Endothelial cell of hepatic sinusoid (primary cell): Measurements from ENCODE around the gene RARB.

Experiments
- in situ Hi-C: cut with HindIII; loops from 2 replicates; pipeline ENCODE4 v1.10.0; 2017; ENCODE audit warnings: low sequenced_read_pairs

RARB gene

DNA sequence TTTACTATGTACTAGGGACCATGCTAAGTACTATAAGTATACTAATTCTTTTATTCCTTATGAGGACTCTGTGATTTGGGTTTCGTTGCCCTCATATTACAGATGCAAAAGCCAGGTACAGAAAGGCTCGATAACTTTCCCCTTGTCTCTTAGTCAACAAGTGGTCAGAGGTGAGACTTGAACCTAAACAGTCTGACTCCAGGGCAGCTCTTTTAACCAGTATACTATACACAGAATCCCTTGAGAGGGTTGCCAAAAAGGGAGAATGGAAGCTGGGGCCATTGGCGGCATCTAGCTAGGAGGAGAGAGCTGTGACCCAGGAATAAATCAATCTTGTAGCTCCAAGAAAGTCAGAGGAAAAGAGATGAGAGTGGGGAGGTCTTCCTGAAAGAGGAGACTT, 144.3 kb downstream of the RARB start:
- in situ Hi-C loops, result no loop called here

DNA sequence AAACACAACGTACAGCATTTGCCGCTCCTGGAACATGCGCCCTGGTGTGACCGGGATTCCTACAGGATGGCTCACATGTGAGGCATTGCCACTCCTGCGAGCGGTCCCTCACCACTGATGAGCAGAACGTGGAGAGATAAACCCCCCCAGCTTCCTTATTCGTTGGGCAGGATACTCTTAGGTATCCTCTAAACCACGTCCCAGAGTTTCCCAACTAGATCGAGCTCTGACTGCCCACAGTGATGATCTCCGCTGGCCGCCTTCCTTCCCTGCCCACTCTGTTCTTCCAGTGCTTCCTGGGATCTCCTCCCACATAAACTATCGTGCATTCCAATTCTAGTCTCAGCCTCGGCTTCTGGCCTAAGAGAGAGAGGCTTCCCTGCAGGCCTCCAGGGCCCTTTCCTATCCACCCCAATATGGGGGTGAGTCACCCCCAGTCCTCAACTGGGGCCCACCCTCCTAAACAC, 144.9 kb downstream of the RARB start:
- in situ Hi-C loops, result no loop called here

DNA sequence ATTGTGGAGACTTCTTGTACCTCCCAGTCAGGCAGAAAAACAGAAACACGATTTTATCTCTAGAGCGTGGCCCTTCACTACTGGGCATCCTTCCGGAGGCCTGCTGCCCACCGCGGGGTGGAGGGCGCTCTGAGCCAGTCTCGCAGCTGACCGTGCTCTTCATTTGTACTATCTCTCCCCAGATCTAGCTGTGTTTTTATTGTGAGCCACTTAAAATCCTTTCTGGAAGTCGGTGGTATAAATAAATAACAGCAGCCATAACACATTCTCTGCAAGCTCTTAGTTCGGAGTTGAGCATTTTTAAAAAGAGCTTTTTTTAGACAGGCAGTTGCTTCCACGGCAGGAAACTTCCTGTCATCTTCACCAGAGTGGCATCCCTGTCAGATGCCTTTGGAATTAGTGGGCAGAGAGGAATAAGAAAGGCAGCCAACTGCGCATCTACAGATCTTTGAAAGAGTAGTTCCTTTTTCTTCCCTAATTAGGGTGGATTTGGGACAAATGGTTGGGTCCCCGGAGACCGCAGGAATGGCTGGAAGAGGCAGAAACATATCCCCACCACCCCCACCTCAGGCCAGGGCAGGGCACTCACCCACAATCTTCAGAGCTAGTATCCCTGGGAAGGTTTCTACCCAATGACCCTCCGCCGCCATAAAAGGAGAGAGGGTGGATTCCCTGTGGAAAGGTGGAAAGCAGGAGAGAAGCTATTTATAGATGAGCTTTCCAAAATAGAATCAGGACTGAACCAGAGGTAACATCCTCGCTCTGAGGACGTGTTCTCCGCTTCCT, 145.5 kb downstream of the RARB start:
- in situ Hi-C loops, result no loop called here

DNA sequence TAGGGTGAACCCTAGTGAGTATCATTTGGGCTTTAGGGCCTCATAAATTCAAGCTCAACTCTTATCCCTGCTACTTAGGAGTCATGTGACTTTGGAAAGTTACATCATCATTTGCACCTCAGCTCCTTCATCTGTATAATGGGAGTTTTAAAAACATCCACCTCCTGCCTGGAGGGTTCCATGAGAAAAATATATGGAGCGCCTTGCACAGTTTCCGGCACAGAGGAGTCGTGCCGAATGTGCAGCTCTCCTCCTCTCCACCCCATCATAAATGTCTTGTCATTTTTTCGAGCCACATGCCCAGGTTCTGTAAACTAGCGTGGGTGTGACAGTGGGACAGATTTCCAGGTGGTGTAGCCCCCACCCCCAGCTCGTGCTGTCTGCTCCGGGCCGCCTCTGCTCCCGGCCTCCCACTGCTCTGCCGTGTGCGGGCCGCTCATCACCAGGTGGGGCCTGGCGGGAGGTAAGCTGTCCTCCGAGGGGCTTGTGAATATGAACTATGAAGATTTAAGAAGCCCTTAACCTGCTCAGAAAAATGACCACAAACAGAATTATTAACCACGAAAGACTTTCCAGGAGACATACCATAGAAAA, 146.2 kb downstream of the RARB start:
- in situ Hi-C loops, result no loop called here

GRCh38 chr3:25575001-25575400, 146.9 kb downstream of the RARB start:
- in situ Hi-C loops, result no loop called here

GRCh38 chr3:25576146-25576545, 148.1 kb downstream of the RARB start:
- in situ Hi-C loops, result no loop called here

DNA sequence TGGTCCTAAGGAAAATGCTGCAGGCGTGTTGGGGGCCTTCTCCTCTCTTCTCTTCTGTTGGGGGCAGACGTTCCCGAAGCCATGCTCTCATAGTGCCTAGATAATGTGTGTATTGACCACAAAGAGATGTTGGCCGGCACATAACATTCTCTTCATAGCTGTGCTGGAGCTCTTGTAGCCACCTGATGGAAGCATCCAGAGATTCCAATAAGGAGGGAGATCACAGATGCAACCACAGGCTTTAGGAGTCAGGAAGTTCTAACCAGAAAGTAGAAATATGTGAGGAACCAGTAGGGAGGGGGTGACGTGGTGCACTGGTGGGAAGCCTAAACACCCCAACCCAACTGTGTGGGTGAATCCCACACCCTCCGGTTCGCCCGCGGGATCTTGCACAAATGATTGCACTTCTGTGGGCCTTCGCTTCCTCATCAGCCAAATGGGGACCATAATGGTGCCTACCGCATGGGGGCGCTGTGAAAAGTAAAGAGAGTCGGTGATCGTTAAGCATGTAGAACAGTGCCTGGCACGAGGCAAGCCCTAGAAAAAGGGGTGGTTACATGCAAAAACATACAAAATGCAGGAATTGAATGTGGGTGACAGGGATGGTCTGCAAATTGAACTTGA, 148.9 kb downstream of the RARB start:
- in situ Hi-C loops, result no loop called here

GRCh38 chr3:25578059-25578458, 150.0 kb downstream of the RARB start:
- in situ Hi-C loops, result no loop called here

DNA sequence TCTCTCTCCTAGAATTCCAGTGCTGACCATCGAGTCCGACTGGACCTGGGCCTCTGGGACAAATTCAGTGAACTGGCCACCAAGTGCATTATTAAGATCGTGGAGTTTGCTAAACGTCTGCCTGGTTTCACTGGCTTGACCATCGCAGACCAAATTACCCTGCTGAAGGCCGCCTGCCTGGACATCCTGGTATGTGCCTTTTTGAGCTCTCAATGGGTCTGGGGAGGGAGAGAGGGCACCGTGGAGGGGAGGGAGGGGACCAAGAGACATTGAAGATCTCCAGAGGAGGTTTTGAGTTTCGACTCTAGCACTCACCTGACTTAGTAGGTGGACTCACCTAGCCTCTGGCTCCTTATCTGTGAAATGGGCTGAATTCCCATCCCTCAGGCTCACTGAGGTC, 152.5 kb downstream of the RARB start:
- in situ Hi-C loops, result no loop called here

DNA sequence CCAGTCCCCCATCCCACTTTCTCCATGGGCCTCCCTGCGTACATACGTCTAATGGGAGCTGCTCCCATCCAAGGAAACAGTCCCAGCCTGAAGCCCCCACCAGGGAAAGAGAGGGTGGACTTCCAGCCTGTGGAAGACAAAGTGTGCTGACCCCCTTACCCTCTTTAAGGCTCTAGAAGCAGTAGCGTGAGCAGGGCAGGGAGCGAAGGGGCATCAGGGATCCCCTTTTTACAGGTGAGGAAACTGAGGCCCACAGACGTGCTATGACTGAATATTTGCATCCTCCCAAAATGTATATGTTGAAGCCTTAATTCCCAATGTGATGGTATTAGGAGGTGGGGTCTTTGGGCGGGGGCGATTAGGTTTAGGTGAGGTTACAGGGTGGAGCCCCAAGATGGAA, 153.3 kb downstream of the RARB start:
- in situ Hi-C loops, result no loop called here

DNA sequence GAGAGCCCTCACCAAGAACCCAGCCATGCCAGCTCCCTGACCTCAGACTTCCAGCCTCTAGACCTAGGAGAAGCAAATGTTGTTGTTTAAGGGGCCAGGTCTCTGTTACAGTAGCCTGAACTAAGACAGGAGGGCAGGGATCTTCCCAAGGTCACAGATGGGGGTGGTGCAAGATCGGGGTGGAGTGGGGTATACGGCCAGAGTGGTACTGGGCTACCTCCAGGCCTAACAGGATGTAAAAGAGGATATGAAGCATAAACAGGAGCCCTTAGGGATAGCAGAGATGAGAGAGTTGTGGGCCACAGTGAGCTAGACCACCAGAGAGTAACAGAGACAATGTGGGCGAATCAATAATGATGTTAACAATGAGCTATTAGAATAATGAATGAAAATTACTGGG, 153.8 kb downstream of the RARB start:
- in situ Hi-C loops, result no loop called here

- in situ Hi-C loops, result no loop called here
Measured at GRCh38 chr3:25582242-25582641, 154.2 kb downstream of the RARB start.

DNA sequence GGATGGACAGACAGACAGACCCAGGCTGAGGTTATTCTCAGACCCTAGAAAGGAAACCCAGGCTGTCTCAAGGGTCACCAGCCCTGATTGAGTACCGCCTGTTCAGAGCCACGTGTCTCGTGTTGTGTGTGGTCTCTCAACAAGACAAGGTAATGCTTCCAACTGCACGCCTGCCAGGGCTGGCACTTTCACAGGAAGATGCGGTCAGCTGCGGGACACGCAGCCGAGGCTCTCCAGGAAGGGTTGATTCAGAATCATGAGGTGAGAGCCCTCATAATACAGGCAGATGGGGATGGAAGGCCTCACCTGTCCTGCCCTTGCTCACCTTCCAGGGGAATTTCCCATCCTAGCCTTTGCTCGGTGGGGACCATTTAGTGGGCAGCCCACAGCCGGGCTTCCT, 155.3 kb downstream of the RARB start:
- in situ Hi-C loops, result no loop called here

DNA sequence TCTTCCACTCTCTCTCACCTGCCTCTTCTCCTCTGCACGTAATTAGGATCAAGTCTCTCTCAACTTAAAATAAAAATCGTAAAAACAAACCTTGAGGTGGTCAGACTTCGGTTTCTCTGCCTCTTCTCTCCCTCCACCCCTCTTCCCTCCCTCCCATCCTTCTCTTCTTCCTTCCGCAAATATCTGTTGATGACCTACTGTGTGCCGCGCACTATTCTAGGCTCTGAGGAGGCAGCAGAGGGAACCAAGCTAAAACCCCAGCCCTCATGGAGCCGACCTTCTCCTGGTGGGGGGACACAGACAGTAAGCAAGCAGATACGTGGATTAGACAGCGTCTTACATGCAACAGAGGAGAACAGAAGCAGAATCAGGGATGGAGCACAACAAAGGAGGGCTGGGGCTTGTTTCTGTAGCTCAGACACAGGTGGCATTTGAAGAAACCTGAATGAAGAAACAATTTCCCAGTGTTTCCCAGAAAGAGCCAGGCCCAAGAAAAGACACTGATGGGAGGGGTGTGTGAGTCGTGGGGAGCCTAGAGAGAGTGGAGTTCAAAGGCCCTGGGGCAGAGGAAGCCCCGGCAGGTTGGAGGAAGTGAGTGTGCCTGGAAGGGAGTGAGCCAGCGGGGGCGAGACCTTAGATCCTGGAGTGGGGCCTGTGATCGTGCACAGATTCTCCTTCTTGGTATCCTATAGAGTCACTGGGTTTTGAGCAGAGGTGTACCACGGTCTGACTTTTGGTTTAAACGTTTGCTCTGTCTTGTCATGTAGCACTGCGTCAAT, 156.1 kb downstream of the RARB start:
- in situ Hi-C loops, result no loop called here

- in situ Hi-C loops, result loop anchor here (5.0 kb wide), 1 partner anchor 88 kb away; no protein-coding TSS in a partner anchor
Measured at GRCh38 chr3:25585361-25586166, 157.5 kb downstream of the RARB start.

- in situ Hi-C loops, result loop anchor here (5.0 kb wide), 1 partner anchor 89 kb away; no protein-coding TSS in a partner anchor
Measured at GRCh38 chr3:25586167-25586505, 158.1 kb downstream of the RARB start.

GRCh38 chr3:25586553-25586952, 158.5 kb downstream of the RARB start:
- in situ Hi-C loops, result loop anchor here (5.0 kb wide), 1 partner anchor 89 kb away; no protein-coding TSS in a partner anchor

- in situ Hi-C loops, result loop anchor here (5.0 kb wide), 1 partner anchor 90 kb away; no protein-coding TSS in a partner anchor
Measured at GRCh38 chr3:25587094-25587493, 159.0 kb downstream of the RARB start.

GRCh38 chr3:25587526-25587925, 159.5 kb downstream of the RARB start:
- in situ Hi-C loops, result loop anchor here (5.0 kb wide), 1 partner anchor 90 kb away; no protein-coding TSS in a partner anchor

DNA sequence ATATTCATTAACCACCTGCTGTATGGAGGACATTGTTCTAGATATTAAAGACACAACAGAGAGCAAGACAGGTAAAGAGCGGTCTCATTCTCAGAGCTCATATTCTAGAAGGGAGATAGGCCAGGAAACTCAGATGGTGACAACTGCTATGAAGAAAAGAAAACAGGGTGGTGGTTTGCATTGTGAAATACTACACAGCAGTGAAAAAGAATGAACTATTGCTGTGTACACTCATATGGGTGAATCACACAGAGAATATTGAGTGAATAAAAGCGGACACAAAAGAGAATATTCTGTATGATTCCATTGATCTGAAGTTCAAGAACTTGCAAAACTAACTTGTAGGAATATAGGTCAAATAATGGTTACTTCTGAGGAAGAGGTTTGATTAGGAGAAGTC, 159.9 kb downstream of the RARB start:
- in situ Hi-C loops, result loop anchor here (5.0 kb wide), 1 partner anchor 91 kb away; no protein-coding TSS in a partner anchor
